GM23338 (cell line): Measurements from ENCODE around the gene NFX1. TPM values are rescaled to one million over a fixed set of nuclear protein-coding genes. Genes with fewer than 3 reads are reported as not detected.

ENCODE experiments used
- ATAC-seq: fragments of 200-7000 bp; cut with Tn5 transposase; 3 replicates; pipeline ENCODE4 v1.9.1; 2020
- DNase-seq: peaks from one replicate; pipeline ENCODE4 v3.0.0-alpha.2; 2015; ENCODE audit warnings: low spot score
- H2AFZ ChIP-seq: fragments of 200-600 bp; sonication (generic); 2 replicates; pipeline ENCODE4 v1.8.0; 2016; ENCODE audit warnings: antibody characterized with exemption, mild to moderate bottlenecking, moderate library complexity
- H3F3A ChIP-seq: fragments of 200-600 bp; sonication (generic); replicated peaks from 2 replicates; pipeline ENCODE4 v1.8.0; 2017; ENCODE audit warnings: antibody characterized with exemption, mixed run types, low read depth
- H3K27ac ChIP-seq: fragments of 200-600 bp; sonication (generic); 2 replicates; pipeline ENCODE4 v1.6.1; 2016; ENCODE audit warnings: low read depth
- H3K27me3 ChIP-seq: fragments of 200-600 bp; sonication (generic); 2 replicates; pipeline ENCODE4 v1.8.0; 2016; ENCODE audit warnings: mild to moderate bottlenecking, mixed run types, moderate library complexity; ENCODE audit not compliant: insufficient read depth
- H3K36me3 ChIP-seq: fragments of 200-600 bp; sonication (generic); 2 replicates; pipeline ENCODE4 v1.8.0; 2016; ENCODE audit warnings: mild to moderate bottlenecking; ENCODE audit not compliant: insufficient read depth
- H3K4me1 ChIP-seq: fragments of 200-600 bp; sonication (generic); 2 replicates; pipeline ENCODE4 v1.8.0; 2016; ENCODE audit warnings: mild to moderate bottlenecking, moderate library complexity; ENCODE audit not compliant: insufficient read depth
- H3K4me2 ChIP-seq: fragments of 200-600 bp; sonication (generic); 2 replicates; pipeline ENCODE4 v1.7.1; 2017; ENCODE audit warnings: mixed run types
- H3K4me3 ChIP-seq: fragments of 200-600 bp; sonication (generic); 2 replicates; pipeline ENCODE4 v1.6.1; 2016; ENCODE audit warnings: mixed run types
- H3K79me2 ChIP-seq: fragments of 200-600 bp; sonication (generic); replicated peaks from 2 replicates; pipeline ENCODE4 v1.8.0; 2017; ENCODE audit warnings: mild to moderate bottlenecking; ENCODE audit not compliant: insufficient read depth
- H3K9me2 ChIP-seq: fragments of 200-600 bp; sonication (generic); 2 replicates; pipeline ENCODE4 v1.8.0; 2017; ENCODE audit not compliant: insufficient read depth
- H4K20me1 ChIP-seq: fragments of 200-600 bp; sonication (generic); replicated peaks from 2 replicates; pipeline ENCODE4 v1.8.0; 2017; ENCODE audit warnings: mild to moderate bottlenecking; ENCODE audit not compliant: insufficient read depth
- H3K27ac Mint-ChIP-seq: 2 replicates; pipeline ENCODE4 v1.8.0; 2020; ENCODE audit warnings: inconsistent platforms, mild to moderate bottlenecking, moderate library complexity, mixed read lengths
- H3K27me3 Mint-ChIP-seq: 3 replicates; pipeline ENCODE4 v1.8.0; 2022; ENCODE audit warnings: low read depth, mild to moderate bottlenecking, moderate library complexity, mixed read lengths, inconsistent platforms; ENCODE audit not compliant: insufficient read depth, poor library complexity
- H3K36me3 Mint-ChIP-seq: 3 replicates; pipeline ENCODE4 v1.8.0; 2021; ENCODE audit warnings: low read depth, mild to moderate bottlenecking, inconsistent platforms, moderate library complexity, mixed read lengths
- H3K4me1 Mint-ChIP-seq: 3 replicates; pipeline ENCODE4 v1.8.0; 2020; ENCODE audit warnings: mild to moderate bottlenecking, inconsistent platforms, mixed read lengths
- H3K4me3 Mint-ChIP-seq: 3 replicates; pipeline ENCODE4 v1.8.0; 2021; ENCODE audit warnings: moderate library complexity, mild to moderate bottlenecking, inconsistent platforms, mixed read lengths
- H3K9me3 Mint-ChIP-seq: 3 replicates; pipeline ENCODE4 v1.8.0; 2020; ENCODE audit warnings: moderate library complexity, mild to moderate bottlenecking, inconsistent platforms, mixed read lengths
- CREB1 ChIP-seq: fragments of 250-450 bp; sonication (Bioruptor Pico); IDR thresholded peaks from 2 replicates; pipeline ENCODE4 v1.5.0; 2020; ENCODE audit warnings: low read depth, mild to moderate bottlenecking, moderate library complexity
- CTCF ChIP-seq, 2 experiments: fragments of 200-600 bp in 1 of 2; sonication (generic) in 1 of 2; conservative IDR thresholded peaks; 2 replicates each; pipeline versions ENCODE4 v1.5.1 to v1.6.1; 2016 to 2017; ENCODE audit warnings: antibody characterized with exemption in 2 of 2, low read depth in 2 of 2, mild to moderate bottlenecking in 2 of 2, moderate library complexity in 1 of 2
- EZH2 ChIP-seq: fragments of 200-600 bp; sonication (generic); IDR thresholded peaks from one replicate; pipeline ENCODE4 v1.8.0; 2017; ENCODE audit warnings: antibody characterized with exemption, mild to moderate bottlenecking, low read depth; ENCODE audit not compliant: unreplicated experiment
- EZH2phosphoT487 ChIP-seq: fragments of 200-600 bp; sonication (generic); IDR thresholded peaks from one replicate; pipeline ENCODE4 v1.8.1; 2018; ENCODE audit warnings: antibody characterized with exemption; ENCODE audit not compliant: unreplicated experiment
- JUNB ChIP-seq: IDR thresholded peaks from one replicate; pipeline ENCODE4 v1.6.1; 2016; ENCODE audit warnings: antibody characterized with exemption; ENCODE audit not compliant: unreplicated experiment
- NANOG ChIP-seq: IDR thresholded peaks from 2 replicates; pipeline ENCODE4 v1.6.1; 2016; ENCODE audit warnings: antibody characterized with exemption, borderline replicate concordance
- POLR2AphosphoS5 ChIP-seq: IDR thresholded peaks from 2 replicates; pipeline ENCODE4 v1.6.1; 2016; ENCODE audit warnings: antibody characterized with exemption, low read depth
- STAT1 ChIP-seq: IDR thresholded peaks from one replicate; pipeline ENCODE4 v1.6.1; 2016; ENCODE audit warnings: antibody characterized with exemption; ENCODE audit not compliant: unreplicated experiment
- ZNF114 ChIP-seq: fragments of 250-450 bp; sonication (Bioruptor Pico); IDR thresholded peaks from 2 replicates; pipeline ENCODE4 v1.5.0; 2020; ENCODE audit warnings: mild to moderate bottlenecking, moderate library complexity
- ZNF331 ChIP-seq: fragments of 250-450 bp; sonication (Bioruptor Pico); IDR thresholded peaks from 2 replicates; pipeline ENCODE4 v1.5.0; 2020; ENCODE audit warnings: low read depth, mild to moderate bottlenecking, moderate library complexity
- ZNF462 ChIP-seq: fragments of 250-450 bp; sonication (Bioruptor Pico); IDR thresholded peaks from 2 replicates; pipeline ENCODE4 v1.5.0; 2020; ENCODE audit warnings: mild to moderate bottlenecking, moderate library complexity
- polyA plus RNA-seq: library from polyadenylated mRNA; unstranded; fragments of >200 nt; fragmentation: Nextera tagmentation; extraction: Ambion mirVana; gene quantifications from 2 replicates; pipeline ENCODE4 v1.2.1, GENCODE V29; 2016
- total RNA-seq: library from RNA; depleted of rRNA; stranded (reverse); fragments of >200 nt; shearing (Covaris generic); gene quantifications from 2 replicates; pipeline ENCODE4 v1.2.3, GENCODE V29; 2014
- TF ChIP-seq, protein P1 (sequence below): IDR thresholded peaks from one replicate; pipeline ENCODE4 v1.6.1; 2018; ENCODE audit warnings: antibody characterized with exemption; ENCODE audit not compliant: unreplicated experiment
- TF ChIP-seq, protein P2 (sequence below): IDR thresholded peaks from 2 replicates; pipeline ENCODE4 v1.6.1; 2016; ENCODE audit warnings: antibody characterized with exemption

NFX1 gene
- total and polyA plus RNA-seq, 2 experiments from 2014 or later: 13.9 to 26.1 TPM

- Histone ChIP-seq H3K9me2 (no peaks in the 10 kb centered on the region), H3K4me1 (0 out of 2 replicates have a peak, but pooled peaks cover 5% of the 10 kb centered on the region), H3K4me2 (no peak overlapping the region), H3F3A (no peaks in the 10 kb centered on the region), H3K27ac (no peak overlapping the region), H3K27me3 (no peaks in the 10 kb centered on the region), H2AFZ (no peak overlapping the region), H3K79me2 (peaks cover 78% of the 10 kb centered on the region), H3K4me3 (no peak overlapping the region), H4K20me1 (peaks cover 4% of the 10 kb centered on the region), H3K36me3 (peaks cover 19% of the 10 kb centered on the region)
- peaks cover 8% of the 10 kb centered on the region for H3K4me1 Mint-ChIP-seq
- peaks cover 42% of the 10 kb centered on the region for H3K36me3 Mint-ChIP-seq
- no peaks in the 10 kb centered on the region; the same call in 2 of the 3 replicates for H3K9me3 Mint-ChIP-seq
- H3K27me3 Mint-ChIP-seq: peaks cover 5% of the 10 kb centered on the region
- DNase-seq (no peak), ATAC-seq (no peak)
- no peak overlapping the region for H3K27ac Mint-ChIP-seq
- no peak for TF ChIP-seq ZNF462 (CRISPR knock-in tag)
- TF ChIP-seq POLR2AphosphoS5: no peak
- no peak for TF ChIP-seq NANOG
- no peak for TF ChIP-seq EZH2
- no peak for TF ChIP-seq ZNF331 (CRISPR knock-in tag)
- TF ChIP-seq CREB1 (CRISPR knock-in tag): no peak
- no peak for TF ChIP-seq EZH2phosphoT487
- TF ChIP-seq, protein P1, sequence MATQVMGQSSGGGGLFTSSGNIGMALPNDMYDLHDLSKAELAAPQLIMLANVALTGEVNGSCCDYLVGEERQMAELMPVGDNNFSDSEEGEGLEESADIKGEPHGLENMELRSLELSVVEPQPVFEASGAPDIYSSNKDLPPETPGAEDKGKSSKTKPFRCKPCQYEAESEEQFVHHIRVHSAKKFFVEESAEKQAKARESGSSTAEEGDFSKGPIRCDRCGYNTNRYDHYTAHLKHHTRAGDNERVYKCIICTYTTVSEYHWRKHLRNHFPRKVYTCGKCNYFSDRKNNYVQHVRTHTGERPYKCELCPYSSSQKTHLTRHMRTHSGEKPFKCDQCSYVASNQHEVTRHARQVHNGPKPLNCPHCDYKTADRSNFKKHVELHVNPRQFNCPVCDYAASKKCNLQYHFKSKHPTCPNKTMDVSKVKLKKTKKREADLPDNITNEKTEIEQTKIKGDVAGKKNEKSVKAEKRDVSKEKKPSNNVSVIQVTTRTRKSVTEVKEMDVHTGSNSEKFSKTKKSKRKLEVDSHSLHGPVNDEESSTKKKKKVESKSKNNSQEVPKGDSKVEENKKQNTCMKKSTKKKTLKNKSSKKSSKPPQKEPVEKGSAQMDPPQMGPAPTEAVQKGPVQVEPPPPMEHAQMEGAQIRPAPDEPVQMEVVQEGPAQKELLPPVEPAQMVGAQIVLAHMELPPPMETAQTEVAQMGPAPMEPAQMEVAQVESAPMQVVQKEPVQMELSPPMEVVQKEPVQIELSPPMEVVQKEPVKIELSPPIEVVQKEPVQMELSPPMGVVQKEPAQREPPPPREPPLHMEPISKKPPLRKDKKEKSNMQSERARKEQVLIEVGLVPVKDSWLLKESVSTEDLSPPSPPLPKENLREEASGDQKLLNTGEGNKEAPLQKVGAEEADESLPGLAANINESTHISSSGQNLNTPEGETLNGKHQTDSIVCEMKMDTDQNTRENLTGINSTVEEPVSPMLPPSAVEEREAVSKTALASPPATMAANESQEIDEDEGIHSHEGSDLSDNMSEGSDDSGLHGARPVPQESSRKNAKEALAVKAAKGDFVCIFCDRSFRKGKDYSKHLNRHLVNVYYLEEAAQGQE: no peak
- no peak for TF ChIP-seq STAT1
- TF ChIP-seq ZNF114: no peak
- no peak for TF ChIP-seq CTCF (conservative IDR thresholded peaks at IDR 0.05; ENCODE audit: low read depth in 2 of 2)
- no peak for TF ChIP-seq JUNB
- TF ChIP-seq, protein P2, sequence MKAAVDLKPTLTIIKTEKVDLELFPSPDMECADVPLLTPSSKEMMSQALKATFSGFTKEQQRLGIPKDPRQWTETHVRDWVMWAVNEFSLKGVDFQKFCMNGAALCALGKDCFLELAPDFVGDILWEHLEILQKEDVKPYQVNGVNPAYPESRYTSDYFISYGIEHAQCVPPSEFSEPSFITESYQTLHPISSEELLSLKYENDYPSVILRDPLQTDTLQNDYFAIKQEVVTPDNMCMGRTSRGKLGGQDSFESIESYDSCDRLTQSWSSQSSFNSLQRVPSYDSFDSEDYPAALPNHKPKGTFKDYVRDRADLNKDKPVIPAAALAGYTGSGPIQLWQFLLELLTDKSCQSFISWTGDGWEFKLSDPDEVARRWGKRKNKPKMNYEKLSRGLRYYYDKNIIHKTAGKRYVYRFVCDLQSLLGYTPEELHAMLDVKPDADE: no peak
- H3K4me3 Mint-ChIP-seq: no peak overlapping the region
These were observed 3.5 kb downstream of the NFX1 start for GRCh38 chr9:33293782-33294181.
